ENCODE data around the gene ESPL1. TPM values are rescaled to one million over a fixed set of nuclear protein-coding genes. Genes with fewer than 3 reads are reported as not detected.
A peak's percentile ranks its signal among the peaks of the same experiment; 100 is the strongest.
"Not testable (repeated sequence)": the region's sequence is repeated elsewhere in the genome, so short reads cannot be mapped to it uniquely, and the experiment has no call there.

The ESPL1 gene
- total RNA-seq, 1 donor from 2014 or later = 20.8 TPM

GRCh38 chr12:53327435-53328042 lies 59.4 kb downstream of the ESPL1 start:
- peak overlapping the region; percentile 7 for H3K4me3 Mint-ChIP-seq
- no peaks in the 10 kb centered on the region for H3K36me3 Mint-ChIP-seq
- H3K27me3 Mint-ChIP-seq (ENCODE audit: low read depth) = peaks cover 34% of the 10 kb centered on the region
- DNase-seq (ENCODE audit: low spot score in 2 of 2, unreplicated experiment in 2 of 2) = no peak
- H3K27ac Mint-ChIP-seq = no peak overlapping the region
- peaks cover 14% of the 10 kb centered on the region for H3K4me1 Mint-ChIP-seq
- H3K9me3 Mint-ChIP-seq = no peaks in the 10 kb centered on the region
- TF ChIP-seq, protein P1, sequence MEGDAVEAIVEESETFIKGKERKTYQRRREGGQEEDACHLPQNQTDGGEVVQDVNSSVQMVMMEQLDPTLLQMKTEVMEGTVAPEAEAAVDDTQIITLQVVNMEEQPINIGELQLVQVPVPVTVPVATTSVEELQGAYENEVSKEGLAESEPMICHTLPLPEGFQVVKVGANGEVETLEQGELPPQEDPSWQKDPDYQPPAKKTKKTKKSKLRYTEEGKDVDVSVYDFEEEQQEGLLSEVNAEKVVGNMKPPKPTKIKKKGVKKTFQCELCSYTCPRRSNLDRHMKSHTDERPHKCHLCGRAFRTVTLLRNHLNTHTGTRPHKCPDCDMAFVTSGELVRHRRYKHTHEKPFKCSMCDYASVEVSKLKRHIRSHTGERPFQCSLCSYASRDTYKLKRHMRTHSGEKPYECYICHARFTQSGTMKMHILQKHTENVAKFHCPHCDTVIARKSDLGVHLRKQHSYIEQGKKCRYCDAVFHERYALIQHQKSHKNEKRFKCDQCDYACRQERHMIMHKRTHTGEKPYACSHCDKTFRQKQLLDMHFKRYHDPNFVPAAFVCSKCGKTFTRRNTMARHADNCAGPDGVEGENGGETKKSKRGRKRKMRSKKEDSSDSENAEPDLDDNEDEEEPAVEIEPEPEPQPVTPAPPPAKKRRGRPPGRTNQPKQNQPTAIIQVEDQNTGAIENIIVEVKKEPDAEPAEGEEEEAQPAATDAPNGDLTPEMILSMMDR (IDR thresholded peaks at IDR 0.05; ENCODE audit: unreplicated experiment) = peak; percentile 21

DNA sequence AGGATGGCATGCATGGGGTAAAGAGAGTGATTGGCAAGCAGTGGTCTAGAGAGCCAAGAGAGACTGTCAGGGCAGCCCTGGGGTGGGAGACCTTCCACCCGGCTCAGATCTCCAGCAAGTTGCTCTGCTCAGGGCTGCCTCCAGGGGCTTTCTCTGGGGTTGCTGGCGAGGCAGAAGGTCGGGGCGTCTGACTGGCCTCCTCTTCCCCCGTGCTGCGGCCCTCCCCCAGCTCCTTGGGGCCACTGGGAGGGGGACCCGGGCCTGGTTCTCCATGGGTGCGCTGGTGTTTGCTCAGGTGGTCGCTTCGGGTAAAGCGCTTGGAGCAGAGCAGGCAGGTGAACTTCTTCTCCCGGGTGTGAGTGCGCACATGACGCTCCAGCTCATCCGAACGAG lies 59.9 kb downstream of the ESPL1 start:
- no peak for DNase-seq (ENCODE audit: low spot score in 2 of 2, unreplicated experiment in 2 of 2)
- Mint-ChIP-seq H3K4me3 (no peak overlapping the region), H3K27me3 (ENCODE audit: low read depth) (peaks cover 34% of the 10 kb centered on the region), H3K36me3 (no peaks in the 10 kb centered on the region), H3K4me1 (peaks cover 14% of the 10 kb centered on the region), H3K9me3 (no peaks in the 10 kb centered on the region), H3K27ac (no peak overlapping the region)
- TF ChIP-seq, protein P1 (IDR thresholded peaks at IDR 0.05; ENCODE audit: unreplicated experiment) = no peak

- Mint-ChIP-seq H3K36me3 (no peaks in the 10 kb centered on the region), H3K4me3 (no peak overlapping the region), H3K27me3 (ENCODE audit: low read depth) (peaks cover 43% of the 10 kb centered on the region), H3K4me1 (peaks cover 3% of the 10 kb centered on the region), H3K27ac (no peak overlapping the region), H3K9me3 (no peaks in the 10 kb centered on the region)
- DNase-seq (ENCODE audit: low spot score in 2 of 2, unreplicated experiment in 2 of 2) = no peak
- TF ChIP-seq, protein P1 (IDR thresholded peaks at IDR 0.05; ENCODE audit: unreplicated experiment) = no peak
Observed at GRCh38 chr12:53330671-53331070, 62.6 kb downstream of the ESPL1 start.

GRCh38 chr12:53332339-53332738 lies 64.2 kb downstream of the ESPL1 start:
- not testable (repeated sequence) for H3K4me3 Mint-ChIP-seq; H3K9me3 Mint-ChIP-seq; H3K36me3 Mint-ChIP-seq; DNase-seq (ENCODE audit: low spot score in 2 of 2, unreplicated experiment in 2 of 2); H3K27ac Mint-ChIP-seq; H3K4me1 Mint-ChIP-seq
- H3K27me3 Mint-ChIP-seq (ENCODE audit: low read depth) = peaks cover 38% of the 10 kb centered on the region

GRCh38 chr12:53332744-53333143 lies 64.6 kb downstream of the ESPL1 start:
- Mint-ChIP-seq H3K36me3 (no peaks in the 10 kb centered on the region), H3K9me3 (no peaks in the 10 kb centered on the region), H3K4me1 (peaks cover 5% of the 10 kb centered on the region), H3K4me3 (no peak overlapping the region), H3K27me3 (ENCODE audit: low read depth) (peaks cover 39% of the 10 kb centered on the region), H3K27ac (no peak overlapping the region)
- DNase-seq (ENCODE audit: low spot score in 2 of 2, unreplicated experiment in 2 of 2) = no peak
- TF ChIP-seq, protein P1 (IDR thresholded peaks at IDR 0.05; ENCODE audit: unreplicated experiment) = no peak

DNA sequence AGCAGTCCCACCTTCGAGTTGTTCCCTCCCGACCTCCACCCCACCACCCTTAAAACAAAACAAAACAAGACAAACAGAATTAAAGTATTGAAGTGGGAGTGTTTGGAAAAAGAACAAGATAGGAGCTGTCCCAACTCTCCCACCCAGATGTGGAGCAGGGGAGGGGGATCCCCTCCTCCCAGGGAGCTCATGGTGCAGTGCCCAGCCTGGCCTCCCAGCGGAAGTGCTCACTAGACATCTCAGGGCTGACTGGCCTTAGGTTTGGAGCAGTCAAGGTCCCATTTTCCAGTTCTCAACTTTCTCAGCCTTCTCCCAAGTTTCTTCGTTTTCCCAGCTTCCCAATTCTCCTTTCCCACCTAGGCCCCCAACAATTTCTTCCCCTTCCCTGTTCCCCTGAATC lies 65.2 kb downstream of the ESPL1 start:
- H3K27ac Mint-ChIP-seq = no peak overlapping the region
- H3K27me3 Mint-ChIP-seq (ENCODE audit: low read depth) = peaks cover 39% of the 10 kb centered on the region
- H3K36me3 Mint-ChIP-seq = no peaks in the 10 kb centered on the region

More for the DNA sequence above, 65.2 kb downstream of the ESPL1 start:
- TF ChIP-seq, protein P1 (IDR thresholded peaks at IDR 0.05; ENCODE audit: unreplicated experiment) = no peak
- Mint-ChIP-seq H3K4me1 (peaks cover 9% of the 10 kb centered on the region), H3K4me3 (no peak overlapping the region), H3K9me3 (no peaks in the 10 kb centered on the region)
- no peak for DNase-seq (ENCODE audit: low spot score in 2 of 2, unreplicated experiment in 2 of 2)

Measured in mesothelial cell of epicardium (in vitro differentiated cells).